ENCODE results near the gene CATSPER3.

DNA sequence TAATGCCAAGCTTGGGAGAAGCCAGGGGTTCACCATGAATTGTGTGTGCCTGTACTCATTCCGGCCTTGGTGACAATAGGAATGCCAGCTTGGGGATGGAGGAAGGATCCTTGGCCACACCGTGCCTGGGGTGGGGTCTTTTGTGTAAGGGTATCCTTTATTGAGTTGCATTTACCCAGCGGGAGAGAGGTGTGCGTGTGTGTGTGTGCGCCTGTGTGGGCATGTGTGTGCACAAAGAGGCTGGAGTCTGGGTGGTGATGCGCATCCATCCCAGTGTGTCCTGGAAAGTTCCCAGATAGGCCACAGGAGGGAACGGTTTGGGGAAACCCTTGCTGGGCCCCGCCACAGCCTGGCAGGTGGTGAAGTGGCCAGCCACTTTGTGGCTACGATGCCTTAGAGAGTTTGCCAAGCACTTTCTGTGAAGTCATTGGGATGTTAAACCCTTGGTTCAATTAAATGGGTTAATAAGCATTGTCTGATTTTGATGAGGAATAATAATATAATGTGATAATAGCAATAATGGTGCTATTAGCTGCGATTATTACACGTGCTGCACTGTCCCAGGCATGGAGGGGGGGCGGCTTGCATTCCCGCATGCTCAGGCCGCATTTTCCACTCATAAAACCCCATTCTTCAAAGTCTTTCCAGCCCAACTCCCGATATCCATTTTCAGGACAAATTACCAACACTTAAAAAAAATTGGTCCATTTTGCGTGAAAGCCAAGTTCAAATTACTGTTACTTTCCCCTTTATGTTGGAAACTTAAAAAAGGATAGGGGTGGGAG is 52.6 kb downstream of the CATSPER3 start:
- TF ChIP-seq POLR2A (IDR thresholded peaks at IDR 0.05; ENCODE audit: low read depth, low read length) (no peak), TAF1 (IDR thresholded peaks at IDR 0.05; ENCODE audit: borderline replicate concordance, low read depth, low read length) (no peak), POLR2AphosphoS5 (IDR thresholded peaks at IDR 0.05; ENCODE audit: low read depth, low read length) (no peak)

All from GM12892 (cell line).